Measurements from ENCODE around the gene LYRM4.

GRCh38 chr6:5202941-5203340, 57.8 kb downstream of the LYRM4 start:
- TF ChIP-seq BCL11A (tag by site-specific recombination; IDR thresholded peaks at IDR 0.05; ENCODE audit: low read depth) = no peak
- no peak for TF ChIP-seq ZNF658 (tag by site-specific recombination; IDR thresholded peaks at IDR 0.05)

All from HEK293 (cell line).